DMS53 treated with DMSO at 0.1 percent for 48 hours (cell line): Measurements from ENCODE around the gene XRCC3.
"Not testable (repeated sequence)": the region's sequence is repeated elsewhere in the genome, so short reads cannot be mapped to it uniquely, and the experiment has no call there.

Source experiments
- DNase-seq: peaks from one replicate; lab custom pipeline; 2025; ENCODE audit not compliant: unreplicated experiment; lab: John Stamatoyannopoulos, UW

The XRCC3 gene

DNA sequence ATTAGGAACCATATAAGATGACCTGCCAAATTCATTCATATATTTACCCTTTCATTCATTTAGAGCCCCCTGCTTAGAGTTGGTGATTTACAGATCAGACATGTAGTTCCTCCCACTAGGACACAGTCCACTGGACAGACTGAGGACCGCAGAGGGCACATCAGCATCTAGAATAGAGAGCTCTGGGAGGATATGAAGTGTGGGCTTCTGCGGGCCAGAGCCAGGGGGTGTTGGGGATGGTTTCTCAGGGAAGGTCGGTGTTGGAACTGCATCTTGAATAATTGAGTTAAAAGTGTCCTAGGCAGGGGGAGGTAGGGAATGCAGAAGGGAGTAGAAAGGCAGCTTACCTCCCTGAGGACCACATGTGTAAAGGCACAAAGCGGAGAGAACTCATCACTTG, 43.3 kb downstream of the XRCC3 start:
- DNase-seq: no peak

DNA sequence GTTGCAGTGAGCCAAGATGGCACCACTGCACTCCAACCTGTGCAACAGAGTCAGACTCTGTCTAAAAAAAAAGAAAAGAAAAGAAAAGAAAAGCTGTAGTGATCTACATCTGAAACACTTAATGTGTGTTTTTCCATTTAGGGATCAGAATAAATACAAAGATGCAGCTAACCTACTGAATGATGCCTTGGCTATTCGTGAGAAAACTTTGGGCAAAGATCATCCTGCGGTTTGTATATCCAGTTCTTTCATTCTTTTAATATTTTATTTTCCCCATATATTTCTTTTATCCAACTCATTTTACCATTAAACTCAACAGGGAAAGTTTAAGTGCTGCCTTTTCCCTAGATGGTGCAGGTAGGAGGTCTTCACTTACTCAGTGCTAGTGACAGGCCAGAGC, 45.9 kb downstream of the XRCC3 start:
- no peak for DNase-seq

DNA sequence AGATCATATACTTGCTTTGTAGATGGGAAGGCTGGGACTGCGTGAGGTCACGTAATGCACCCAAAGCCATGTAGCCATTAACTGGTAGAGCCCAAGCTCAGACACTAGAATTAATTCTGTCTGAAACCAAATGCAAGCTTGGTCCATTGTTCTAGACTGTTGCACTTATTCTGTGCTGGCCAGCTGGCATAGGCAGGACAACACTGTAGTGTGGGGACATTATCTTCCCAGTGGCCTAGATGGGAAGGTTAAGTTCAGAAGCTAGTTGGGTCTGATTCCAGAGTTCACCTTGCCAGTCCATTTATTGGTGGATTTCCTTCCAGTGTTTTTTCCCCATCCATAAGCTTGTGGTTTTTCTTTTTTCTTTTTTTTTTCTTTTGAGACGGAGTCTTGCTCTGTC, 47.1 kb downstream of the XRCC3 start:
- no peak for DNase-seq

DNA sequence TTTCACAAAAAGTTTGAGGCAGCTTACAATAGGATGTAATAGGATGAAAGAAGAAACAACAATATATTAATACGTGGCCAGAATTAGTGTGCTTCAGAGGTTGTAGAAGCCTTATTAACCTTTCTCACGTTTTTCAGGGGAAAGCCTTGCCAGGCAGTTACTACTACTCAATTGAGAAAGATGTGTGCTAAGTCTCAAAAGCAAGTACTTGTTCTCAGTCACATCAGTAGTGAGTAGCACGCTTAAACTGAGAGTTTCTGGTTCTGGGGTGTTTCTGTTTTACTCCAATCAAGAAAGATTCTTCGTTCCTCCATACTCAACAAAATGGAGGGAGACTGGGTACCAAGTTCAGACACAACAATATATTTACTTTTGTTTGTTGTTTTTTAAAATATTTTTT, 47.6 kb downstream of the XRCC3 start:
- DNase-seq: no peak

DNA sequence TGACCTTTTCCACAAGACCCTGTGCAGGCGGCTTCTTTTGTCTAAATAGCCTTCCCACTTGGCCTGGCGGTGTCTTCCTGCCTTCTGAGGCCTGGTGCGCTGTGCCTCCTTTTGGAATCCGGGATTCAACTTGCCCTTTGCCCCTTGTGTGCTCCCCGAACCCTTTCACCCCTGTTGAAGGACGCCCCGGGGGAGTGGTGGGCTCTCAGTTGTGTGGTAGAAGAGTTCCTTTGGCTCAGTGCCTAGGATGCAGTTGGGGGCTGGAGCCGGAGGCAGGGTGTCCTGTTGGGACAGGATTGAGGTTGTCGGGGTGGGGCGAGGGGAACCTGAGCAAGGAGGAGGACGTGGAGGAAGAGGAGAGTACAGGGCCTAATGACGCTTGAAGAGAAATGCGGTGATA, 51.7 kb downstream of the XRCC3 start:
- DNase-seq: no peak

DNA sequence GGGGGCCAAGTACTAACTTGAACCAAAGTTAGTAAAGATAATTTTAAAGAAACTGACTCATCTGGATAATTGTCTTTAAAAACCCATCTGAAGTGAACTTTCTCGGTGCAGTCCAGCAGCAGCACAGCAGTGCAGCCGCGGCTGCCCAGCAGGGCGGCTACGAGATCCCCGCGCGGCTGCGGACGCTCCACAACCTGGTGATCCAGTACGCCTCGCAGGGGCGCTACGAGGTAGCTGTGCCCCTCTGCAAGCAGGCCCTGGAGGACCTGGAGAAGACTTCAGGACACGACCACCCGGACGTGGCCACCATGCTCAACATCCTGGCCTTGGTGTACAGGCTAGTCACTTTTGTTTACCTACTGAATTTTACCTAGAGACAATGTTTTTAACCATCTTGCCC, 52.7 kb downstream of the XRCC3 start:
- no peak for DNase-seq

DNA sequence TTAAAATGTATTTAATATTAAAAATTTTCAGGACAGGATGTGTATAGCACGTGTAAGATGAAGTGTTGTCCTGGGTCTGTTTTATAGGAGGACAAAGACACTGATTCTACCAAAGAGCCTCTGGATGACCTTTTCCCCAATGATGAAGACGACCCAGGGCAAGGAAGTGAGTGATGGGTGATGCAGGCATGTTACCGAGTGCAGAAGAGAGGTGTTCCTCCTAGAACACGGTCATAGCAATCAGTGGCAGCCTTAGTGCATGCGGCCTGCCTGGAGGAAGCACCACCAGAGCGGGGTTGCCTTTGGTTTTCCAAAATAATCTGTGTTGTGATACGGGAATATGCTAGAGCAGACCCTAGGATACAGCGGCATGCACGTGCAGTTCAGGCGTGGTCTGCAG, 53.2 kb downstream of the XRCC3 start:
- DNase-seq: no peak

DNA sequence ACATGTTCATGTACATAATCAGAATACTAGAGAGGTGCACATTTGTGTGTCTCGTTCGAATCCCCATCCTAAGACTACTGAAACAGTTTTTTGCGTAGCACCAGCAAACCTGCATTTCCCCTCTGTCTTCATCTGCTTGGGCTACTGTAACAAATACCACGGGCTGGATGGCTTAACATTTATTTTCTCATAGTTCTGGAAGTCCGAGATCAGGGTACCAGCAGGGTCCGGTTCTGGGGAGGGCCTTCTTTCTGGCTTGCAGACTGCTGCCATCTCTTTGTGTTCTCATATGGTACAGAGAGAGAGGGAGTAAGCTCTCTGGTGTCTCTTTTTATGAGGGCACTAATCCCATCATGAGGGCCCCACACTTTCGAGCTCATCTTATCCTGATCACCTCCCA, 55.6 kb downstream of the XRCC3 start:
- DNase-seq: no peak

DNA sequence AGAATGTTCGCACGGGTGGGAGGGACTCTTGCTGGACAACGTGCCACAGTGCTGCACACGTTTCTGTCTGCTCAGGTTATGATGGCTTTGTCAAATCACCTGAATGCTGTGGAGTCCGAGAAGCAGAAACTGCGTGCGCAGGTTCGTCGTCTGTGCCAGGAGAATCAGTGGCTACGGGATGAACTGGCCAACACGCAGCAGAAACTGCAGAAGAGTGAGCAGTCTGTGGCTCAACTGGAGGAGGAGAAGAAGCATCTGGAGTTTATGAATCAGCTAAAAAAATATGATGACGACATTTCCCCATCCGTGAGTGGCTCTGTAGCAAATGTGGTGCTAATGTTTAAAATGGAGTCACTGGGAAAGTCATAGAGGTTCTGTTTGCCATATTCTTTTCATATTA, 57.8 kb downstream of the XRCC3 start:
- no peak for DNase-seq

DNA sequence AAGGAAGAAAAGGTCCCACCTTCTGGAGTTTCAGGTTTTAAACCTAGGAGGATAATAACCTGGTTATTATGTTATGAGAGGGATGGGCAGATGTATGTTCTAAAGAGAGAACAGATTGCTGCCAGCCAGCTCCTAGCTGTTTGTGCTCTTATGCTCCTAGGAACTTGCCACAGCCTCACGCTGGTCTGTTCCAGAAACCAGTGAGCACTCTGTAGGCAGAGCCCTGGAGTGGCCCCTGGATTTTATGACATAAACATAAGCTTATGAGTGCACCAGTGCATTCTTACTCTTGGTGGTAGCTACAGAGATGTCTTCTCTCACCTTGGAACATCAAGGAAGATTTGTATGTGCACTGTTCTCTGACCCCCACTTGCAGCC, 58.5 kb downstream of the XRCC3 start:
- DNase-seq: no peak

DNA sequence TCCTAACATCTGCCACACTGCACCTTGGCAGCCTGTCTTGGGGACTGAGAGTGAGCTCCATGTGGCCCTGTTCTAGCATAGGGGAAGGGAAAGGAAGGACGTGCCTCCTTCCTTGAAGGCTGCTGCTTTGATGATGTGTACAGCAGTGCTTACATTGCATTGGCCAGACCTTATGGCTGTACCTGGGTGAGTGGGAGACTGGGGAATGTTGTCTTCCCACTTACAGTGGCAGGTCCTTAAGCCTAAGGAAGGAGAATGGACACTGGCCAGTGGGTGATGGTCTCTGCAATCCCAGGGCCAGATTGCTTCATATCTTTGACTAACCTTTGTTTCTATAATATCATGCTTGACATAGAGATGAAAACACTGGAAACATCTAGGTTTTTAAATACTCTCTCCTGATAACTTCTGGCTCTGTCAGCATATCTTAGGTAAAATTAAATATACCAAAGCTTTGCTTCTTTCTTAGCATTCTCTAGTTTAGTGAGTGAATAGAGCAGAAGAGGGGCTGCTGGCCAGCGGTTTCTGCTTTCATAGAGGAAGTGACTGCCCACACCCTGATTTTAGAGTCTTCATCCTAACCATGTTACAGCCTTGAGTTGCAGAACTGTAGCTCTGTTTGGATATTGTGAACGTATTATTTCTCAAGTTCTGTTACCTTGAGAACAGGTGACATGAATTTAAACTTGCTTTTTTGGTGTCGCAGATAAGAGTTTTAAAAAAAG, 59.1 kb downstream of the XRCC3 start:
- no peak for DNase-seq

DNA sequence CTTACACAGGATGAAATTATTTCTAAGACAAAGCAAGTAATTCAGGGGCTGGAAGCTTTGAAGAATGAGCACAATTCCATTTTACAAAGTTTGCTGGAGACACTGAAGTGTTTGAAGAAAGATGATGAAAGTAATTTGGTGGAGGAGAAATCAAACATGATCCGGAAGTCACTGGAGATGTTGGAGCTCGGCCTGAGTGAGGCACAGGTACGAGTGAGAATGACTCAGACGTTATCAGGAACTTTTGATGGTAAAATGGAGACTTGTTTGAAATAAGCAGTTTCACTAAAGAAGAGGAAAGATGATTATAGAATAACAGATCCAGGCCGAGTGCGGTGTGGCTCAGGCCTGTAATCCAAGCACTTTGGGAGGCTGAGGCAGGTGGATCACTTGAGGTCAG, 60.6 kb downstream of the XRCC3 start:
- no peak for DNase-seq

DNA sequence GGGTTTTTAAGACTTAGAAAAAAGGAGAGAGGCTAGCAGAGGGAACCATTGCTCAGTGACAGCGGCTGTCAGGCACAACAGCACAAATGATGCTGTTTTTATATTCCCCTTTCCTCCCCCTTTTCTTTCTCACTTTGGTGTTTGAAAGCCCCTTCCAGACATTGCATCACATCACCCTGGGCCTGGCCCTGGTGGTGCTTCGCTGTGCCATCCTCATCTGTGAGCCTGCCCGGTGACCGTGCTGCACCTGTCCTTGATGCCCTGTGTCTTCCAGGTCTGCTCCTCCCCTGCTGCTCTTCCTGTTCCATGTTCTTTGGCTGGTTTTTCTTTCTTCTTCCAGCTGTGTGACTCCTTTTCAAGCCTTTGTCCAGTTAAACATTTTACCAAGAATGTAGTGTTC, 61.4 kb downstream of the XRCC3 start:
- DNase-seq: no peak

DNA sequence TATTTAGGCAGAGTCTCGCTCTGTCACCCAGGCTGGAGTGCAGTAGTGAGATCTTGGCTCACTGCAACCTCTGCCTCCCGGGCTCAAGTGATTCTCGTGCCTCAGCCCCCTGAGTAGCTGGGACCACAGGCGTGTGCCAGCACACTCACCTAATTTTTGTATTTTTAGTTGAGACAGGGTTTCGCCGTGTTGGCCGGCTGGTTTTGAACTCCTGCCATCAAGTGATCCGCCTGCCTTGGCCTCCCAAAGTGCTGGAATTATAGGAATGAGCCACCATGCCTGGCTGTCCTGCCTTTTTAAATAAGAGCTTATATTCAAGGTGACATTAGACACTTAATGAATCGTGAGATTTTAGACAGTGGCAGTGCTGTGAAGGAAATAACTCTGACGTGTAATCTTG, 61.9 kb downstream of the XRCC3 start:
- DNase-seq: not testable (repeated sequence)

DNA sequence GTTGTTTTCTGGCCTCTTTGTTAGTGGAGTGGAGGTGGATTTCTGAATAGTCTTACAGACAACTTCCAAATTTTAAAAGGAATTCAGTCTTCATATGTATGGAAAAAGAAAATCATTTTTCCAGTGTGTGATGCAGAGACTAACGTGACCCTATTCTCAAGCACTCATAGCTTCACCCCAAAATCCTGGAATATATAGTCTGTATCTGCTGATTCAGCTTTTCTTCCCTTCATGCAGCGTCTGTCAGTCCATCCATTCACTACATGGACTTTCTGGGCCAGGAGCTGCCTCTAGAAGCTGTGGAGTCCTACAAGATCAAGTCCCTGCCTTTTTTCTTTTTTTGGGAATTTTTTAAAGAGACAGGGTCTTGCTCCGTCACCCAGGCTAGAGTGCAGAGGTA, 62.4 kb downstream of the XRCC3 start:
- DNase-seq: no peak

DNA sequence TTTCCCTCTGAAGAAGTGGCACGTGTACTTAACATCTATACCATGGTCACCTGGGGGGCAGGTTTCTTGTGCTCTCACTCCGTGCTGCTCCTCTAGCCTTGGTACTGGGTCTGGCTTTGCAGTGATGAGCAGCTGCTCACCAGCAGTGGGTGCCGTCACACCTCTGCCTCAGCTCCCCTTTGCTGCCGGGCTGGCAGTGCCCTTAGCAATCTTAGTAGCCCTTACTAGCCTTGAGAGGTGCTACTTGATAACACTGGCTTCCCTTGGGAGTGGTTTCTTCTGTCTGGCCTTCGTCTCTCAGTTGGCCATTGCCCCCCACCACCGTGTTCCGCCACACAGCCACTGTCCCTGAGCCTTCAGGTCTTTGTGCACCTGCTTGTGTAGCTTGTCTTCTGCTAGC, 63.7 kb downstream of the XRCC3 start:
- no peak for DNase-seq

DNA sequence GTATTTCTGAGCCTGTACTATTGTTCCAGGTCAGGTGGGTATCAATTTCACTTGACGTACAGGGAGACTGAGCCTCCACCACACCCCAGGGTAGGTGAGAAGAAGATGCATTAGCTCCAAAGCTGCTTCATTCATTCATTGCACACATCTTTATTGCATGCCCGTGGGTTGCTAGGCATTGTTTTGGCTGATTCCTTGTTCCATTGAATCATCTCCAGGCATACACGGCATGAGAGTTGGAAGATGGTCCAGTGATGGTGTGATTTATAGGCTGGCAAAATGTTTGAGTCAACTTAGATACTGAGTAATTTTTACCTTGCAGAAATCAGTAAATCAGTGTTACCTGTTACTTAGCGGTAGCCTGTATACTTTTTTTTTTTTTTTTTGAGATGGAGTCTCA, 65.0 kb downstream of the XRCC3 start:
- no peak for DNase-seq

DNA sequence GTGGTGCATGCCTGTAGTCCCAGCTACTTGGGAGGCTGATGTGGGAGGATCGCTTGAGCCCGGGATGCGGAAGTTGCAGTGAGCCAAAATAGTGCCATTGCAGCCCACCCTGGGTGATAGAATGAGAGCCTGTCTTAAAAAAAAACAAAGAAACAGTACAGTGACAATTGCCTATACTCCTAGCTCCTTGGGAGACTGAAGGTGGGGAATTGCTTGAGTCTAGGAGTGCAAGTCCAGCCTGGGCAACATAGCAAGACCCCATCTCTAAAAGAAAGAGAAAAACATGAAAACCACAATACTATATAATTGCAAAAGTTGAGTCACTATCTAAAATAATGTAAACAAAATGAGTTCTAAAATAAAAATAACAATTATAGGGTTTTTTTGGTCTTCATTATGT, 66.2 kb downstream of the XRCC3 start:
- DNase-seq: no peak
